Sciatic nerve (tissue), 2 donors: ENCODE data around the gene CTSF. TPM values are rescaled to one million over a fixed set of nuclear protein-coding genes. Genes with fewer than 3 reads are reported as not detected.
A peak's percentile ranks its signal among the peaks of the same experiment; 100 is the strongest.
"Not testable (repeated sequence)": the region's sequence is repeated elsewhere in the genome, so short reads cannot be mapped to it uniquely, and the experiment has no call there.

Experiments used
- ATAC-seq: fragments of 200-7000 bp; cut with Tn5 transposase; one replicate; pipeline ENCODE4 v1.9.1; 2020; ENCODE audit warnings: mild to moderate bottlenecking, moderate library complexity
- DNase-seq: peaks from one replicate; pipeline ENCODE4 v3.0.0-alpha.2; 2020; ENCODE audit warnings: low spot score
- intact Hi-C: fragments of 100-400 bp; cut with DNase I; formaldehyde crosslinking; loops from one replicate; pipeline ENCODE4 v1.14.2; 2022
- total RNA-seq: library from RNA; stranded (reverse); fragmentation: NEBNext Ultra II Directional; extraction: Animal tissue kit (Norgen Biotek cat#: 25700); gene quantifications from one replicate; pipeline ENCODE4 v1.2.1, GENCODE V29; 2021
- donor health status: DM: no; HTN: no; CAD: no.
- donor health status: DM: no; HTN: no; CAD: no.

The CTSF gene
- total RNA-seq, 1 donor from 2014 or later: 122 TPM

DNA sequence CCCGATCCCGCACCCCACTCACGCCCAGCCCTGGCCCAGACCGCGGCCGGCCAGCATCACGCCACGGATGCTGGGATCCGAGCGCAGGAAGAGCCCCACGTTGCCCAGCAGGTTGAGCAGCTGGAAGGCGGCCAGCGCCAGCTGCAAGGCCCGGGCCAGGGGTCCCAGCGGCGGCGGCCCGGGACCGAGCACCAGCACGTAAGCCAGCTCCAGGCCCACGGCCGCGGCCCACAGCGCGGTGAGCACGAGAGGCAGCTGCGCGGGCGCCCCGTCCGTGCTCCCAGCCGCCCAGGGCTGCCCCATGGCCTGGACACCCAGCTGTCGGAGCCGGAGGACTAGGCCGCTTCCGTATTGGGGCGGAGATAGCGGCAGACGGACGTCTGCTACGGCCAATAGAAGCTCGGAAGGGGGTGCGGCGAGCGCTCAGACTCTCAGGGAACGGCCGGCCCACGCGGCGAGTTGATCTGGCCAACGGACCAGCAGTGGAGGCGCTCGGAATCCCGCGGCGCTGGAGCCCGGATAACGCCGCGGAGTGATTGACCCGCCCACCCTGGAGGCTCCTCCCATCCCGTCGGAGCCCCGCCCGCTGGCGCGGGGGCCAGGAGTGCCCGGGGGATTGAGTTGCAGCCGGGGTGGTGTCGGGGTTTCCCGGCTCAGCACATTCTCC is 22.6 kb downstream of the CTSF start, which contains the start of gene ZDHHC24:
Gene ZDHHC24 (minus strand): TSS at position 348 of the 667 bp plus-strand sequence. CDS start 45 bp downstream, at position 303.
- DNase-seq (peak; percentile 98), ATAC-seq (peak; percentile 97)
- intact Hi-C loops: no loop called here

DNA sequence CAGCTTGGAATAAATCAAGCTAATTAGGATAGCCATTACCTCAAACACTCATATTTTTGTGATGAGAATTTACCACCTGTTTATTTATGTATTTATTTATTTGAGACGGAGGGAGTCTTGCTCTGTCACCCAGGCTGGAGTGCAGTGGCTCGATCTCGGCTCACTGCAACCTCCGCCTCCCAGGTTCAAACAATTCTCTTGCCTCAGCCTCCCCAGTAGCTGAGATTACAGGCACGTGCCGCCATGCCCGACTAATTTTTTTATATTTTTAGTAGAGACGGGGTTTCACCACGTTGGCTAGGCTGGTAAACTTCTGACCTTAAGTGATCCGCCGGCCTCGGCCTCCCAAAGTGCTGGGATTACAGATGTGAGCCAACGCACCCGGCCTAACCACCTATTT is 23.5 kb downstream of the CTSF start:
- ATAC-seq, intact Hi-C loops, DNase-seq: not testable (repeated sequence)

DNA sequence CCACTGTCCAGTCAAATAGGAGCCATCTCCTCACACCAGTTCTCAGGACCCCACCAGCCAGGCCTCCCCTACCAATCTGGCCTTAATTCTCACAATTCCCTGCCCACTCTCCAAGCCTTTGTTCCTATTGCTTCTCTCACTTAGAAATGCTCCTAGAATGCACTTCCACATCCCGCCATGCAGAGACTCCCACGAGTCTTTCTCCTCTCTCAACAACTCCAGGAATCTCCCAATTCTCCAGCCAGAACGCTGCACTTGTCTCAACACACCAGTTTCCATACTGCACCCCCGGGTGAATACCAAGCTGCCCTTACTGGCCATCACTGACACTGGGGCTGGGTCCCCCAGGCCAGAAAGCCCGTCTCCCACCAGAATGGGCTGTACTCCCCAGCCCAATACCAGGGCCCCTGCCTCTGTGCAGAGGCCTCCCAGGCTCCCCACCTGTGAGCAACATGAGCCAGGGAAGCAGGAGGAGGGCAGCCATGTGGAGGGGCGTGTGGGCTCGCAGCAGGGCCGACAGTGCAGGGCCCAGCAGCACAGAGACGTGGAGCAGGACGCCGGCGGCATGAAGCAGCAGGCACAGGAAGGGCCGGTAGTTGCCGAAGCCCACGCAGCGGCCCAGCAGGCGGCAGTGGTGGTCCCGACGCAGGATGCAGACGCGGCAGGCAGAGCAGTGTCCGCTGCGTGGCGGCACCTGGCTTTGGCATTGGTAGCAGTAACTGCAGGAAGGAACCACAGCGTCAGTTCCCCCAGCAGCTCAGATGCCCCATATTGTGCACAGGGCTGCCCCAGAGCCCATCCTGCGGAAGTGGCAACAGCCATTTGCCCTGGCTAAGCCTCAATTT is 24.9 kb downstream of the CTSF start:
- intact Hi-C loops: no loop called here
- ATAC-seq: no peak
- DNase-seq: peak; percentile 73

DNA sequence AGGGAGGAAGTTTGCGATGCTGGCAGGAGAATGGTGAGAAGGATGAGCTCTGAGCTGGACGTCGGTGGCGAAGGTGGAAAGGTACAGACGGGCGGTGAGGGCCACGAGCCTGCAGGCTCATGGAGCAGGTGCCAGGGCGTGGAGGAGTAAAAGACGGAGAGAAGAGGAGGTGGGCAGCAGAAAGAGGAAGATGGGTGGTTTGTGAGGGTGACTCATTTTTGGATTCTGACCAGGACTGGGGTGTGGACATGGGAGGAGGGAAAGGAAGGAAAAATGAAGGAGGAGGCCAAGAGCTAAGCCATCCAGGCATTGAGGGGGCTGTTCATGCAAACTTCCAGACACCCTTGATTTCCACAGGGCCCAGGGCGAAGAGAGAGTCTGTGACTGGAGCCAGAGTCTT is 26.0 kb downstream of the CTSF start:
- intact Hi-C loops: no loop called here
- DNase-seq: no peak
- no peak for ATAC-seq

DNA sequence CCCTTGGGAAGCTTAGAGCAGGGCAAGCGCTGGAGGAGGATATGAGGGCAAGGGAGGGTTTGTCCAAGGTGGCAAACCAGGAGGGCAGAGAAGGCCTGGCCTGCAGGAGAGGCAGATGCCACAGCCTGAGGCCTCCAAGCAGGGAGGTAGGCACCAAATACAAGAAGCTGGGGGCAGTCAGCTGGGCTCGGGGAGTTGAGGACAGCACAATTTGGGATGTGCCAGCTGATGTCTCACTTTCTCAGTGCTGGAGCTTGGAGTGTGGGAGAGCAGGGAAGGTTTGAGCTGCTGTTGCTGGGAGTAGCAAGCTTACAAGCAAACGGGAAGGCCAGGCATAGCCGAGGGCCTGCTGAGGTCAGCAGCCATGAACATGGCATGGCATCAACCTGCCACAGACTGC is 26.5 kb downstream of the CTSF start:
- intact Hi-C loops: no loop called here
- DNase-seq (no peak), ATAC-seq (no peak)

DNA sequence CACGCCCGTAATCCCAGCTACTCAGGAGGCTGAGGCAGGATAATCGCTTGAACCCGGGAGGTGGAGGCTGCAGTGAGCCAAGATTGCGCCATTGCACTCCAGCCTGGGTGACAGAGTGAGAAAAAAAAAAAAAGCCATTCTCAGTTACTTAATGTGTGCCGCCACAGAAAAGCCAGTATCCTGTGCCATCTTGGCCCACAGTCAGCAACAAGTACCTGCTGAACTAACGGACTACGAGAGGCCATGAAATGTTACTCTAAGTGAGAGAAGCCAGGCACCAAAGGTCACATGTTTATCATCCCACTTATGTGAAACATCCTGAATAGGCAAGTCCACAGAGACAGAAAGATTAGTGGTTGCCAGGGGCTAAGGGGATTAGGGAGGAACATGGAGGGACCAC is 27.8 kb downstream of the CTSF start:
- intact Hi-C loops, DNase-seq, ATAC-seq: not testable (repeated sequence)

DNA sequence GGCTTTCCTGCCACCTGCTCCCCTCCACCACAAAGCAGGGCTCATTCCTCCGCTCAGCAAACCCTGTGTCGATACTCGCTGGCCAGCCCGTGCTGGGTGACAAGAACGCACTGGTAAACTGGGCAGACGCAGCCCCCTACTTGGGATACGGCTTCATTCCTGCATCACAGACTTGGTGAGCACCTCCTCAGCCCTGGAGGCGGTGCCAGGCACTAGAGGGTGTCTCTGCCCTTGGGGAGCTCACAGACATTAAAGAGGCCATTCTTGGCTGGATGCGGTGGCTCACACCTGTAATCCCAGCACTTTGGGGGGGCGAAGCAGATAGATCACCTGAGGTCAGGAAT is 28.6 kb downstream of the CTSF start:
- intact Hi-C loops: no loop called here
- no peak for ATAC-seq
- DNase-seq: no peak

DNA sequence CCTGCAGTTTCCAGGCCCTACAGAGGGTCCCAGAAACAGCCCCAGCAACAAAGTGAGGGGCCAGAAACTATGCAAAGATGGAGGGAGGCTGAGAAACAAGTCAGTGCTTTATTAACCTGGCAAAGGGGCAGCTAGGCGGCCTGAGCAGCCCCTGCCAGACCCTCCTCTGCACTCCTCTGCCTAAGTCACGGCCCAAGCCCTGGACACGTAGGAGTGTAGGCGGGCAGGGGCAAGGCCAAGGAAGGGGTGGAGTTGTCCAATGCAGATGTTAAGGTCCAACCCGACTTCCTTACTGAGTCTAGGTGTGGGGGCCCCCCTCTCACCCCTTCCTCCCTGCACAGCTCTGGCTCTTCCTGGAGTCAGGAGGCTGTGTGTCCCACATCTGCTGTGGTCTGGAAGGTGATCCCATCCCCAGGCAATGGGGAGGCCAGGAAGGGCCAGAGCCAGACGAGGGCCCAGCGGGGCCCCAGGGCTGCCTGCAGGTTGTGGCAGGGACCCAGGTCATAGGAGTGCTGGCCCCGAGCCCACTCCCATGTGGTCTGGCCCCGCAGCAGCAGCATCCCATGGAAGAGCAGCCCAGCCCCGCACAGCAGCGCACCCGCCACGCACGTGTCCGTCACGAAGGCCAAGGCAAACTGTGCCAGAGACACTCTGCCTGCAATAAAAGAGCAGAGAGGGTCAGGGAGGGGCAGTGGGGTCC is 29.1 kb downstream of the CTSF start:
- ATAC-seq (no peak), DNase-seq (no peak)
- intact Hi-C loops: no loop called here

DNA sequence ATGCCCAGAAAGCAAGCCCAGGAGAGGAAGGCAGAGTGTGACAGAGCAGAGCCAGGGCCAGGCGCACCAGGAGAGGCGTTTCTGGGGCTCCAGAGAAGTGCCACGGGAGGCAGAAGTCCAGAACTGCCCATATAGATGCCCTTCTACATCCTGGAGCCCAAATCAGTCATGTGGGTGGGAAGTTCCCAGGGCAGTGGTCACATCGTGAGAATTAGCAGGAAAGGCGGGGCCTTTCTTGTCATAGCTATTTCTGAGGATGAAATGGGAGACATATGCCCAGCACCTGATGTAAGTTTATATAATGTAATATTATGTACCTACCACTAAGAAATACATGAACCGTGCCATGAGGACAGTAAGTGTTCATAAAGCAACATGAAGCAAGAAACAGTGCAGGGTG is 35.6 kb downstream of the CTSF start:
- ATAC-seq (no peak), DNase-seq (no peak)
- intact Hi-C loops: no loop called here

DNA sequence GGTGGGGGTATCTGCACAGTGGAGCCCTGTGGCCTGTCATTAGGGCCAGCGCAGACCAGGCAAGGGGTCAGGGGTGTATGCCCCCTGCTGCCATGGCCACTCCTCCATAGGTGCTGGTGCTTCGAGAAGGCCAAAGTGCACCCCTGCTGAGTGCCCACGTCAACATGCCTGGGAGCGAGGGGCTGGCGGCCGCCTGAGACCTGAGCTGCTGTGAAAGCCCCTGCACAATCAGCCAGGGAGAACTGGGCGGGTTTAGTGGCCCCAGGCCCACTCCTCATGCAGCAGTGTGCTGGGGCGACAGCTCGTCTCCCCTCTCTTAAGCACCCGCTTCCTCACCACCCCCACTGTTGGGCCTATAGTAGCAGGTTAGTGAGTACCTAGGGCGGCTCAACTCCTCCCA is 36.6 kb downstream of the CTSF start:
- intact Hi-C loops: no loop called here
- ATAC-seq (no peak), DNase-seq (no peak)

DNA sequence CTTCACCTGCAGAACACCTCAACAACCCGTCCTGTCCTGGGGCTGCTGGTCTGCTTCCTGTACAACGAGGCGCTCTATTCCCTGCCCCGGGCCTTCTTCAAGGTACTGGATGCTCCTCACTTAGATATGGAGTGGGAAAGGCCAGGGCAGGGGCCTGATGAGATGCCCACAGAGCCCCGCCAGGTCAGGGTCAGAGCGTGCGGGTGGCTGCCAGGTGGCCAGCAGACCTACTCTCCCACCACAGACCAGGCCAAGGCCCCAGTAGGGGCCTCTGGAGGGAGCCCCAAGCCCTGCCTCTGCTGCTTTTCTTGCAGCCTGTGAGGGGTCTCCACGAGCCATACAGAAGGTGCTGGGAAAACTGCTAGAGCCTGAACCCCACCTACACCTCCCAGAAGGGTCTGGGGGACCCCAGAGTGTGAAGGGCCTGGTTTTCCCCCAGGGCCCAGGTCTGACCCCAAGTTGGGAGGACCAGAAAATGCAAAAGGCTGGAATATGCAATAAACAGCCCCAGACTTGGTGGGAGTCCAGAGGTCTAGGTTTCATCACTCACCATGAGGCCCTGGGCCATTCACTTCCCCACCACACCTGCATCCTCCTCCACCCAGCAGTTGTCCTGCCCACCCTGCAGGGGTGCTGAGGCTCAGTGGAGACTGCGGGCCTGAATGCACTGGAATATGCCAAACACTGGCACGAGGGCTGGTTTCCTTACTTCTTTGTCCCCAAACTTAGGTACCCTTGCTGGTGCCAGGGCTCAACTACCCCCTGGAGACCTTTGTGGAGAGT is 37.3 kb downstream of the CTSF start:
- DNase-seq (no peak), ATAC-seq (peak; percentile 12)
- intact Hi-C loops: no loop called here

DNA sequence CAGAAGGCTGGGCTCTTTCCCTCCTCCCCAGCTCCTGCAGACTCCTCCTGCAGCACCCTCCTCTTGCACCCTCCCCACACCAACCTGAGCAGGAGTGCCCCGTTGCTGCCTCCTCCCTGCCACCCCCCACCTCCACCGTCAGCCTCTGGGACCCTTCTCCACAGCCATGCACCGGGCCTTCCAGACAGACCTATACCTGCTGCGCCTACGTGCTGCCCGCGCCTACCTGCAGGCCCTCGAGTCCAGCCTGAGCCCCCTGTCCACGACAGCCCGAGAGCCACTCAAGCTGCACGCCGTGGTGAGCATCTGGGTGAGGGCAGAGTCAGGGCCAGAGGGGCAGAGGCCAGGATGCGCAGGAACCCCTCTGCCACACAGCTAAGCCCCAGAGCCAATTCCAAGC is 38.8 kb downstream of the CTSF start:
- DNase-seq: no peak
- intact Hi-C loops: no loop called here
- ATAC-seq: peak; percentile 18

DNA sequence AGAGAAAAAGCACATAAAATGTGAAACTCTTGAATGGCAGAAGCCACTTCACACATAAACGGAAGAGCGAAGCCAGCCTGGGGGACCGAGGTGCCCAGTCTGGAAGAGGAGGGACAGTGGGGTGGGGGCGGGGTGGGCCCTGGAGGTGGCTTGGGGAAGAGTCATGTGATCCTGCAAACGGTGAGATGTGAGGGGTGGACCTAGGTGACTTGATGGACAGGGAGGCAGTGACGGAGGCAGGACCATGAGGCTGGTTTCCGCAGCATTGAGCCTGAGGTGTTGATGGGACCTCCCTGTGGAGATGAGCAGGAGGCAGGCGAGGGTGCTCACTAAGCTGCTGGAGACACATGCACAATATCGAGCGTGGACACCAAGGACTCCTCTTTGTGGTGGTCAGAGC is 39.3 kb downstream of the CTSF start:
- ATAC-seq (peak; percentile 18), DNase-seq (no peak)
- intact Hi-C loops: no loop called here

DNA sequence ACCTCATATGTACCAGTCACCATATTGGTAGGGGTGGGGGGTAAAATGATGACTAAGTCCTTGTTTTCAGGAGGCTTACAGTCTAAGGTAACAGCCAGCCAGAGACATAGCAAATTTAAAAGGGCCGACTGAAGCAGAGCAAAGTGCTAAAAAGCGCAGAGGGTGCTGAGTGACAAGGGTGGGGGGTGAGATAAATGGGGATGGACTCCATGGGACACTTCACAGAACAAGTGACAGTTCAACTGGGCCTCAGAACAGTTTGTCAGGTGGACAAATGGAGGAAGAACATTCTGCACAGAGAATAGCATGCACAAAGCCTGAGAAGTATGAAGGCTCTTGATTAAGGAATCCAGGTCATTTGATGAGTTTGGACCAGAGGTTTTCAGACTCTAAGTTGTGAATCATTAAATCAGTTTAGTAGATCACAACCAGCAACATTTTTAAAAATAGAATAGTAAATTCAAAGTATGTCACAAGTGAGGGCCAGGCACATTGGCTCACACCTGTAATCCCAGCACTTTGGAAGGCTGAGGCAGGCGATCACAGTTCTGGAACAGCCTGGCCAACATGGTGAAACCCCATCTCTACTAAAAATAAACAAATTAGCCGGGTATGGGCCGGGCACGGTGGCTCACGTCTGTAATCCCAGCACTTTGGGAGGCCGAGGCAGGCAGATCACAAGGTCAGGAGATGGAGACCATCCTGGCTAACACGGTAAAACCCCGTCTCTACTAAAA is 43.9 kb downstream of the CTSF start:
- DNase-seq (no peak), ATAC-seq (no peak)
- intact Hi-C loops: no loop called here

DNA sequence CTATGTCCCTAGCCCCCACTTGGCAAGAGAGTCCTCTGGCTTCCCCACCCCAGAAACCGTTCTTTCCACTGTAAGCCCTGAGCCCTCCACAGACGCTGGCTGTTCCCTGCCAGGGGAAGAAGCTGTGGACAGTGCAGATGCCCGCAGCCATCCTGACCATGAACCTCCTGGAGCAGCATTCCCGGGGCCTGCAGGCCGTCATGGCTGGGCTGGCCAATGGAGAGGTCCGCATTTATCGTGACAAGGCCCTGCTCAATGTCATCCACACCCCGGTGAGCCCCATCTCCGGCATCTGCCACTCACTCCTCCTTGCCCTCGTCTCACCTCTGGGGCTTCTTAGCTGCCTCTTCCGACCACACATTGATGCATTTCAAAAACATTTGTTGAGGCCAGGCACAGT is 44.8 kb downstream of the CTSF start:
- ATAC-seq: no peak
- DNase-seq: no peak

More for the DNA sequence above, 44.8 kb downstream of the CTSF start:
- intact Hi-C loops: no loop called here
